ENCODE results near the gene CHAF1B. TPM values are rescaled to one million over a fixed set of nuclear protein-coding genes. Genes with fewer than 3 reads are reported as not detected.
"Not testable (repeated sequence)": the region's sequence is repeated elsewhere in the genome, so short reads cannot be mapped to it uniquely, and the experiment has no call there.

The CHAF1B gene
- 5.5 TPM for polyA plus RNA-seq (2013)

GRCh38 chr21:36385233-36386030 lies at the start of gene CHAF1B:
CHAF1B (plus strand) TSS chr21:36385392; CDS start chr21:36386137, 745 bp downstream.
- peaks cover 0 to 10% (median 4%) of the 10 kb centered on the region in 4 experiments for H3K4me1 ChIP-seq (ENCODE audit: control extremely low read depth in 1 of 4, control insufficient read depth in 4 of 4, insufficient read depth in 4 of 4, low read length in 3 of 4)
- peak; percentile 56 to 77 (median 76) for DNase-seq
- no peaks in the 10 kb centered on the region for H3K27me3 ChIP-seq (replicated peaks in 2 of 5; ENCODE audit: control insufficient read depth in 4 of 5, insufficient read depth in 5 of 5, low read length in 4 of 5)
- peaks cover 2 to 15% (median 7%) of the 10 kb centered on the region in 4 experiments for H3K36me3 ChIP-seq (ENCODE audit: control insufficient read depth in 4 of 4, insufficient read depth in 4 of 4, low read length in 3 of 4)
- 2% methylated on average over 47 of the region's 77 CpGs for WGBS (ENCODE audit: insufficient coverage)
- peak within 1 kb of the TSS; percentile 61 to 82 (median 74) for H3K4me3 ChIP-seq (ENCODE audit: control insufficient read depth in 1 of 7, extremely low read depth in 1 of 7, insufficient read depth in 4 of 7, low read depth in 2 of 7, low read length in 6 of 7)
- no peaks in the 10 kb centered on the region for H3K9me3 ChIP-seq (ENCODE audit: control extremely low read depth in 1 of 5, control insufficient read depth in 4 of 5, insufficient read depth in 2 of 5, low read depth in 1 of 5, low read length in 4 of 5)
- H3K27ac ChIP-seq (ENCODE audit: insufficient read depth in 1 of 2, low read depth in 1 of 2, low read length in 2 of 2, poor library complexity in 1 of 2, severe bottlenecking in 2 of 2), result peak within 1 kb of the TSS in 1 of 2 experiments; percentile 49
- CTCF ChIA-PET, result no interaction called here
- POLR2A ChIA-PET, result no interaction called here

- Histone ChIP-seq H3K4me3 (ENCODE audit: control insufficient read depth in 1 of 7, extremely low read depth in 1 of 7, insufficient read depth in 4 of 7, low read depth in 2 of 7, low read length in 6 of 7) (no peak overlapping the region), H3K27me3 (replicated peaks in 2 of 5; ENCODE audit: control insufficient read depth in 4 of 5, insufficient read depth in 5 of 5, low read length in 4 of 5) (no peaks in the 10 kb centered on the region), H3K9me3 (ENCODE audit: control extremely low read depth in 1 of 5, control insufficient read depth in 4 of 5, insufficient read depth in 2 of 5, low read depth in 1 of 5, low read length in 4 of 5) (no peaks in the 10 kb centered on the region), H3K4me1 (ENCODE audit: control extremely low read depth in 1 of 4, control insufficient read depth in 4 of 4, insufficient read depth in 4 of 4, low read length in 3 of 4) (peaks cover 0 to 4% (median 1%) of the 10 kb centered on the region in 4 experiments), H3K27ac (ENCODE audit: insufficient read depth in 1 of 2, low read depth in 1 of 2, low read length in 2 of 2, poor library complexity in 1 of 2, severe bottlenecking in 2 of 2) (no peak overlapping the region), H3K36me3 (ENCODE audit: control insufficient read depth in 4 of 4, insufficient read depth in 4 of 4, low read length in 3 of 4) (peaks cover 23 to 69% (median 43%) of the 10 kb centered on the region in 4 experiments)
- ChIA-PET POLR2A (no interaction called here), CTCF (interaction anchor here (1.1 to 2.1 kb wide), 6 partner anchors 11 to 200 kb away, joined by 3 to 6 read pairs (median 4); no protein-coding TSS in a partner anchor)
- 58% methylated on average over 2 of the region's 3 CpGs for WGBS (ENCODE audit: insufficient coverage)
- peak in 2 of 3 donors; percentile 18 to 48 for DNase-seq
Observed at GRCh38 chr21:36337099-36337509, 48.1 kb upstream of the CHAF1B start.

GRCh38 chr21:36338975-36339374 lies 46.2 kb upstream of the CHAF1B start:
- ChIA-PET CTCF (no interaction called here), POLR2A (no interaction called here)
- DNase-seq, result no peak
- no peak overlapping the region for H3K27ac ChIP-seq (ENCODE audit: insufficient read depth in 1 of 2, low read depth in 1 of 2, low read length in 2 of 2, poor library complexity in 1 of 2, severe bottlenecking in 2 of 2)
- no peaks in the 10 kb centered on the region for H3K4me1 ChIP-seq (ENCODE audit: control extremely low read depth in 1 of 4, control insufficient read depth in 4 of 4, insufficient read depth in 4 of 4, low read length in 3 of 4)
- H3K27me3 ChIP-seq (replicated peaks in 2 of 5; ENCODE audit: control insufficient read depth in 4 of 5, insufficient read depth in 5 of 5, low read length in 4 of 5), result no peaks in the 10 kb centered on the region
- 100% methylated on average over 8 of the region's 10 CpGs for WGBS (ENCODE audit: insufficient coverage)
- H3K4me3 ChIP-seq (ENCODE audit: control insufficient read depth in 1 of 7, extremely low read depth in 1 of 7, insufficient read depth in 4 of 7, low read depth in 2 of 7, low read length in 6 of 7), result no peak overlapping the region
- H3K9me3 ChIP-seq (ENCODE audit: control extremely low read depth in 1 of 5, control insufficient read depth in 4 of 5, insufficient read depth in 2 of 5, low read depth in 1 of 5, low read length in 4 of 5), result no peaks in the 10 kb centered on the region
- peaks cover 23 to 78% (median 51%) of the 10 kb centered on the region in 4 experiments for H3K36me3 ChIP-seq (ENCODE audit: control insufficient read depth in 4 of 4, insufficient read depth in 4 of 4, low read length in 3 of 4)

GRCh38 chr21:36342581-36342980 lies 42.6 kb upstream of the CHAF1B start:
- H3K4me3 ChIP-seq (ENCODE audit: control insufficient read depth in 1 of 7, extremely low read depth in 1 of 7, insufficient read depth in 4 of 7, low read depth in 2 of 7, low read length in 6 of 7); CTCF ChIA-PET; H3K27ac ChIP-seq (ENCODE audit: insufficient read depth in 1 of 2, low read depth in 1 of 2, low read length in 2 of 2, poor library complexity in 1 of 2, severe bottlenecking in 2 of 2); POLR2A ChIA-PET; DNase-seq; H3K4me1 ChIP-seq (ENCODE audit: control extremely low read depth in 1 of 4, control insufficient read depth in 4 of 4, insufficient read depth in 4 of 4, low read length in 3 of 4); H3K27me3 ChIP-seq (replicated peaks in 2 of 5; ENCODE audit: control insufficient read depth in 4 of 5, insufficient read depth in 5 of 5, low read length in 4 of 5); H3K9me3 ChIP-seq (ENCODE audit: control extremely low read depth in 1 of 5, control insufficient read depth in 4 of 5, insufficient read depth in 2 of 5, low read depth in 1 of 5, low read length in 4 of 5): not testable (repeated sequence)
- H3K36me3 ChIP-seq (ENCODE audit: control insufficient read depth in 4 of 4, insufficient read depth in 4 of 4, low read length in 3 of 4), result peaks cover 27 to 88% (median 62%) of the 10 kb centered on the region in 4 experiments
- 98% methylated on average over 5 of the region's 7 CpGs for WGBS (ENCODE audit: insufficient coverage)

- Histone ChIP-seq H3K4me3 (ENCODE audit: control insufficient read depth in 1 of 7, extremely low read depth in 1 of 7, insufficient read depth in 4 of 7, low read depth in 2 of 7, low read length in 6 of 7) (no peak overlapping the region), H3K4me1 (ENCODE audit: control extremely low read depth in 1 of 4, control insufficient read depth in 4 of 4, insufficient read depth in 4 of 4, low read length in 3 of 4) (no peaks in the 10 kb centered on the region), H3K27me3 (replicated peaks in 2 of 5; ENCODE audit: control insufficient read depth in 4 of 5, insufficient read depth in 5 of 5, low read length in 4 of 5) (no peaks in the 10 kb centered on the region), H3K36me3 (ENCODE audit: control insufficient read depth in 4 of 4, insufficient read depth in 4 of 4, low read length in 3 of 4) (peaks cover 20 to 88% (median 59%) of the 10 kb centered on the region in 4 experiments), H3K9me3 (ENCODE audit: control extremely low read depth in 1 of 5, control insufficient read depth in 4 of 5, insufficient read depth in 2 of 5, low read depth in 1 of 5, low read length in 4 of 5) (no peaks in the 10 kb centered on the region), H3K27ac (ENCODE audit: insufficient read depth in 1 of 2, low read depth in 1 of 2, low read length in 2 of 2, poor library complexity in 1 of 2, severe bottlenecking in 2 of 2) (no peak overlapping the region)
- WGBS (ENCODE audit: insufficient coverage), result no CpG with 5 or more reads among the region's 1 CpG
- no peak for DNase-seq
- CTCF ChIA-PET, result interaction anchor here (1.0 kb wide), 1 partner anchor 17 kb away, joined by 3 read pairs; no protein-coding TSS in a partner anchor
- POLR2A ChIA-PET, result interaction anchor here (0.6 to 1.1 kb wide), 3 partner anchors 8 to 108 kb away, joined by 3 to 4 read pairs (median 3); no protein-coding TSS in a partner anchor
Observed at GRCh38 chr21:36344931-36345330, 40.3 kb upstream of the CHAF1B start.

GRCh38 chr21:36347278-36347961 lies 37.8 kb upstream of the CHAF1B start:
- ChIA-PET POLR2A (no interaction called here), CTCF (interaction anchor here (0.6 to 1.5 kb wide), 4 partner anchors 10 to 206 kb away, joined by 3 to 6 read pairs (median 3); no protein-coding TSS in a partner anchor)
- Histone ChIP-seq H3K27me3 (replicated peaks in 2 of 5; ENCODE audit: control insufficient read depth in 4 of 5, insufficient read depth in 5 of 5, low read length in 4 of 5) (no peaks in the 10 kb centered on the region), H3K4me3 (ENCODE audit: control insufficient read depth in 1 of 7, extremely low read depth in 1 of 7, insufficient read depth in 4 of 7, low read depth in 2 of 7, low read length in 6 of 7) (no peak overlapping the region), H3K9me3 (ENCODE audit: control extremely low read depth in 1 of 5, control insufficient read depth in 4 of 5, insufficient read depth in 2 of 5, low read depth in 1 of 5, low read length in 4 of 5) (no peaks in the 10 kb centered on the region), H3K4me1 (ENCODE audit: control extremely low read depth in 1 of 4, control insufficient read depth in 4 of 4, insufficient read depth in 4 of 4, low read length in 3 of 4) (no peaks in the 10 kb centered on the region), H3K27ac (ENCODE audit: insufficient read depth in 1 of 2, low read depth in 1 of 2, low read length in 2 of 2, poor library complexity in 1 of 2, severe bottlenecking in 2 of 2) (no peak overlapping the region), H3K36me3 (ENCODE audit: control insufficient read depth in 4 of 4, insufficient read depth in 4 of 4, low read length in 3 of 4) (peaks cover 20 to 91% (median 48%) of the 10 kb centered on the region in 4 experiments)
- DNase-seq, result no peak
- WGBS (ENCODE audit: insufficient coverage), result 92% methylated on average over 2 of the region's 3 CpGs
